OCI-LY7 (cell line): ENCODE results near the gene TAB2. TPM values are rescaled to one million over a fixed set of nuclear protein-coding genes. Genes with fewer than 3 reads are reported as not detected.
A peak's percentile ranks its signal among the peaks of the same experiment; 100 is the strongest.

Experiments
- BruUV-seq: library from RNA; stranded (reverse); fragments of 400-500 nt; replicated peaks from 2 replicates; lab custom pipeline; 2021; lab: Mats Ljungman, UMichigan
- CTCF ChIA-PET: fragments of 300-600 bp; sonication (Branson Sonifier 250); formaldehyde crosslinking; loops from one replicate; lab custom pipeline; 2022; ENCODE audit warnings: antibody characterized with exemption; ENCODE audit not compliant: unreplicated experiment; lab: Charles Lee
- POLR2A ChIA-PET: fragments of 300-600 bp; sonication (Branson Sonifier 250); formaldehyde crosslinking; loops from one replicate; lab custom pipeline; 2022; ENCODE audit warnings: antibody characterized with exemption; lab: Charles Lee
- DNase-seq: peaks from one replicate; pipeline ENCODE4 v3.0.0-alpha.2; 2015; ENCODE audit warnings: low spot score
- H2AFZ ChIP-seq: fragments of 200-600 bp; sonication (generic), shearing (Covaris generic); 2 replicates; pipeline ENCODE4 v1.6.1; 2014; ENCODE audit warnings: mild to moderate bottlenecking, antibody characterized with exemption, low read length, moderate library complexity
- H3K27ac ChIP-seq: fragments of 200-600 bp; sonication (generic); 2 replicates; pipeline ENCODE4 v1.5.1; 2014; ENCODE audit warnings: mixed run types, low read depth, mild to moderate bottlenecking, moderate library complexity, low read length, inconsistent platforms; ENCODE audit not compliant: poor library complexity, severe bottlenecking
- H3K36me3 ChIP-seq: fragments of 200-600 bp; sonication (generic); 2 replicates; pipeline ENCODE4 v1.6.1; 2014; ENCODE audit warnings: mild to moderate bottlenecking, antibody characterized with exemption, low read length, moderate library complexity, mixed read lengths; ENCODE audit not compliant: insufficient read depth
- H3K4me1 ChIP-seq: fragments of 200-600 bp; sonication (generic); 2 replicates; pipeline ENCODE4 v1.5.1; 2014; ENCODE audit warnings: mild to moderate bottlenecking, low read length; ENCODE audit not compliant: insufficient read depth, poor library complexity, severe bottlenecking
- H3K4me2 ChIP-seq: fragments of 200-600 bp; sonication (generic); 2 replicates; pipeline ENCODE4 v1.6.1; 2014; ENCODE audit warnings: mild to moderate bottlenecking, low read length
- H3K4me3 ChIP-seq: fragments of 200-600 bp; sonication (generic); 2 replicates; pipeline ENCODE4 v1.5.1; 2014; ENCODE audit warnings: mild to moderate bottlenecking, low read depth, low read length; ENCODE audit not compliant: poor library complexity, severe bottlenecking
- H3K79me2 ChIP-seq: fragments of 200-600 bp; sonication (generic); 2 replicates; pipeline ENCODE4 v1.6.1; 2016; ENCODE audit warnings: low read depth, mild to moderate bottlenecking, low read length, moderate library complexity, mixed read lengths; ENCODE audit not compliant: insufficient read depth
- H3K9me2 ChIP-seq: fragments of 200-600 bp; sonication (generic); 2 replicates; pipeline ENCODE4 v1.6.1; 2016; ENCODE audit warnings: mild to moderate bottlenecking, low read length, mixed read lengths; ENCODE audit not compliant: insufficient read depth
- H3K9me3 ChIP-seq: fragments of 200-600 bp; sonication (generic); 2 replicates; pipeline ENCODE4 v1.6.1; 2014; ENCODE audit warnings: mild to moderate bottlenecking, mixed run types, low read length, mixed read lengths
- H4K20me1 ChIP-seq: fragments of 200-600 bp; sonication (generic); 2 replicates; pipeline ENCODE4 v1.6.1; 2014; ENCODE audit warnings: mild to moderate bottlenecking, antibody characterized with exemption, low read length, moderate library complexity, mixed read lengths; ENCODE audit not compliant: insufficient read depth
- EZH2phosphoT487 ChIP-seq: fragments of 200-600 bp; sonication (generic); IDR thresholded peaks from 2 replicates; pipeline ENCODE4 v1.6.1; 2018; ENCODE audit warnings: low read depth, borderline replicate concordance, mild to moderate bottlenecking, mixed run types, antibody characterized with exemption, low read length, moderate library complexity, mixed read lengths
- intact Hi-C: fragments of 100-400 bp; cut with micrococcal nuclease; formaldehyde crosslinking; loops from one replicate; pipeline ENCODE4 v1.10.0; 2022; ENCODE audit not compliant: unreplicated experiment
- total RNA-seq, 2 experiments: library from RNA; depleted of rRNA in 1 of 2; stranded (reverse); fragments of >200 nt in 1 of 2; shearing (Covaris generic) in 1 of 2; gene quantifications; 2 replicates each; pipeline ENCODE4 v1.2.3, GENCODE V29; 2014 to 2022
- TF ChIP-seq, protein P1 (sequence below): fragments of 200-600 bp; sonication (generic); conservative IDR thresholded peaks from 2 replicates; pipeline ENCODE4 v1.5.1; 2014; ENCODE audit warnings: mild to moderate bottlenecking, antibody characterized with exemption, low read length, moderate library complexity, mixed read lengths

The TAB2 gene
- total RNA-seq, 2 experiments from 2014 or later, result 17.3 to 35.8 TPM

DNA sequence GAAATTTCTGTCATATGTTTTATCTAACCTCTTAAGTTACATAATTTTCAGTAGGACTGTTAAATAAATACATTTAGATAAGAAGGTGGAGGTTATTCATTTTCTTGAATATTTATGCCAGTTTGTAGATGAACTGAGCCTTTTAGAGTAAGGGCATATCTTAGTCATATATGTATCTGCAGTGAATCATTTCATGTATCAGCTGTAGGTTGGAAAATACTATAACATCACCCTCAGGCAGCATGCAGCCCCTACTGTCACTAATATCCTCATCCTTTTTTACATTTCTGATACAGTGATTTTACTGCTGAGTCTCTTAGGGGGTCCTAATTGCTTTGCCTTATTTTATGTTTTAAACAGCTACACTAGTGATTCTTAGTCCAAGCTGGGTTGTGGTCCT lies 63.0 kb downstream of the TAB2 start:
- H4K20me1 ChIP-seq, result no peaks in the 10 kb centered on the region

DNA sequence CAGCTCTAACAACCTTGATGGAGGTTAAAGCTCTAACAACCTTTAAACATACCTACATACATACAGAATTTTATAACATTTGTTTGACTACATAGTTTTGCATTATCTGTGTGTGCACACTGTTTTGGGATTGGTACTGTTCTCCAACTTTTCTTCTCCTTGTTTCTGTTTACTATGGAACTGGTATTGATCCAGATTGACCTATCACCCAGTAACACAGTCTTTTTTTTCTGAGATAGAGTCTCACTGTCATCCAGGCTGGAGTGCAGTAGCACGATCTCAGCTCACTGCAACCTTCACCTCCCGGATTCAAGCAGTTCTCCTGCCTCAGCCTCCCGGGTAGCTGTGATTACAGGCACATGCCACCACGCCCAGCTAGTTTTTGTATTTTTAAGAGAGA lies 65.9 kb downstream of the TAB2 start:
- CTCF ChIA-PET, result no interaction called here
- H2AFZ ChIP-seq, result no peak overlapping the region
- H4K20me1 ChIP-seq, result no peaks in the 10 kb centered on the region
- no peak overlapping the region for H3K27ac ChIP-seq
- POLR2A ChIA-PET, result interaction anchor here (0.6 to 1.3 kb wide), 2 partner anchors 15 to 761 kb away, joined by 3 to 4 read pairs; no protein-coding TSS in a partner anchor
- DNase-seq, result no peak
- peaks cover 96% of the 10 kb centered on the region for H3K36me3 ChIP-seq
- TF ChIP-seq EZH2phosphoT487, result no peak
- TF ChIP-seq, protein P1, sequence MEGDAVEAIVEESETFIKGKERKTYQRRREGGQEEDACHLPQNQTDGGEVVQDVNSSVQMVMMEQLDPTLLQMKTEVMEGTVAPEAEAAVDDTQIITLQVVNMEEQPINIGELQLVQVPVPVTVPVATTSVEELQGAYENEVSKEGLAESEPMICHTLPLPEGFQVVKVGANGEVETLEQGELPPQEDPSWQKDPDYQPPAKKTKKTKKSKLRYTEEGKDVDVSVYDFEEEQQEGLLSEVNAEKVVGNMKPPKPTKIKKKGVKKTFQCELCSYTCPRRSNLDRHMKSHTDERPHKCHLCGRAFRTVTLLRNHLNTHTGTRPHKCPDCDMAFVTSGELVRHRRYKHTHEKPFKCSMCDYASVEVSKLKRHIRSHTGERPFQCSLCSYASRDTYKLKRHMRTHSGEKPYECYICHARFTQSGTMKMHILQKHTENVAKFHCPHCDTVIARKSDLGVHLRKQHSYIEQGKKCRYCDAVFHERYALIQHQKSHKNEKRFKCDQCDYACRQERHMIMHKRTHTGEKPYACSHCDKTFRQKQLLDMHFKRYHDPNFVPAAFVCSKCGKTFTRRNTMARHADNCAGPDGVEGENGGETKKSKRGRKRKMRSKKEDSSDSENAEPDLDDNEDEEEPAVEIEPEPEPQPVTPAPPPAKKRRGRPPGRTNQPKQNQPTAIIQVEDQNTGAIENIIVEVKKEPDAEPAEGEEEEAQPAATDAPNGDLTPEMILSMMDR, result no peak
- H3K9me3 ChIP-seq, result peaks cover 17% of the 10 kb centered on the region; the same call in 1 of the 2 replicates
- H3K79me2 ChIP-seq, result peaks cover 5% of the 10 kb centered on the region; the same call in 1 of the 2 replicates
- H3K4me1 ChIP-seq, result no peaks in the 10 kb centered on the region
- intact Hi-C loops, result no loop called here
- H3K4me2 ChIP-seq, result no peak overlapping the region
- BruUV-seq, result no TSS peak
- no peaks in the 10 kb centered on the region for H3K9me2 ChIP-seq
- H3K4me3 ChIP-seq, result no peak overlapping the region

More for the DNA sequence above, 63.0 kb downstream of the TAB2 start:
- Histone ChIP-seq H2AFZ (no peak overlapping the region), H3K36me3 (peaks cover 76% of the 10 kb centered on the region), H3K4me2 (no peak overlapping the region), H3K4me3 (no peak overlapping the region), H3K9me2 (no peaks in the 10 kb centered on the region), H3K9me3 (no peaks in the 10 kb centered on the region; the same call in 1 of the 2 replicates), H3K79me2 (peaks cover 8% of the 10 kb centered on the region; the same call in 1 of the 2 replicates), H3K4me1 (no peaks in the 10 kb centered on the region), H3K27ac (no peak overlapping the region)
- intact Hi-C loops, result no loop called here
- POLR2A ChIA-PET, result interaction anchor here (0.6 kb wide), 1 partner anchor 368 kb away, joined by 4 read pairs; no protein-coding TSS in a partner anchor
- CTCF ChIA-PET, result no interaction called here
- no peak for DNase-seq
- TF ChIP-seq, protein P1, result no peak
- no peak for TF ChIP-seq EZH2phosphoT487
- BruUV-seq, result no TSS peak

DNA sequence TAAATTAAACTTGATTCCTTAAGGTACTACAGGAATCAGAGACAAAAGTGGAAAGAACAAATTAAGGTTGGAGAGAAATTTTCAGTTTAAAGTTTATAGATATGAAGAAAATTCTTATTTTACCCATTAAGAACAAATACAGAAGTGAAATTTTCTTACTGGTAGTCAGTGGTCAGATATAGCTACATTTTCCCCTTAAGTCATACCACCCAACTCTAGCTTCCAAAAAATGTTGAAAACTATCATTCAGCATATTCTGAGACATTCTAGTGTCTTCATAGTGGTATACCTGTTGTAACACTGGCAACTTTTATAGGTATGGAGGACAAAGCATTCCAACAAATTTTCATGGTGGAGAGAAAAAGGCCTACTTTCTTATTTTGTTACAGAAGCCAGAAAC lies 67.0 kb downstream of the TAB2 start:
- Histone ChIP-seq H3K4me2 (no peak overlapping the region), H3K9me3 (peaks cover 17% of the 10 kb centered on the region; the same call in 1 of the 2 replicates), H3K4me1 (no peaks in the 10 kb centered on the region), H3K36me3 (peaks cover 88% of the 10 kb centered on the region), H3K79me2 (peaks cover 4% of the 10 kb centered on the region; the same call in 1 of the 2 replicates), H3K27ac (no peak overlapping the region), H3K4me3 (no peak overlapping the region), H2AFZ (no peak overlapping the region), H3K9me2 (no peaks in the 10 kb centered on the region), H4K20me1 (no peaks in the 10 kb centered on the region)
- BruUV-seq, result TSS peak; percentile 5
- intact Hi-C loops, result no loop called here
- DNase-seq, result no peak
- no peak for TF ChIP-seq EZH2phosphoT487
- TF ChIP-seq, protein P1, result no peak
- ChIA-PET POLR2A (interaction anchor here (0.6 to 0.8 kb wide), 2 partner anchors 12 to 17 kb away, joined by 3 read pairs; no protein-coding TSS in a partner anchor), CTCF (no interaction called here)
